Astrocyte (in vitro differentiated cells and primary cell): ENCODE results near the gene KATNB1. TPM values are rescaled to one million over a fixed set of nuclear protein-coding genes. Genes with fewer than 3 reads are reported as not detected.
A peak's percentile ranks its signal among the peaks of the same experiment; 100 is the strongest.

Experiments
- DNase-seq: peaks from one replicate; pipeline ENCODE4 v3.0.0-alpha.2; 2010; ENCODE audit warnings: low read depth
- FAIRE-seq: peaks from 2 replicates; lab custom pipeline; 2011; peaks lifted over from hg19 to GRCh38; lab: Jason Lieb, UNC
- H2AFZ ChIP-seq: 2 replicates; pipeline ENCODE4 v1.6.0; 2012; ENCODE audit warnings: low read depth, low read length, inconsistent platforms
- H3K27ac ChIP-seq: 2 replicates; pipeline ENCODE4 v1.5.1; 2011; ENCODE audit warnings: low read depth, low read length, inconsistent platforms
- H3K27me3 ChIP-seq: 2 replicates; pipeline ENCODE4 v1.6.0; 2011; ENCODE audit warnings: low read length, inconsistent platforms; ENCODE audit not compliant: insufficient read depth
- H3K36me3 ChIP-seq: 2 replicates; pipeline ENCODE4 v1.5.1; 2011; ENCODE audit warnings: low read length, inconsistent platforms; ENCODE audit not compliant: insufficient read depth
- H3K4me1 ChIP-seq: 2 replicates; pipeline ENCODE4 v1.5.1; 2011; ENCODE audit warnings: low read length, inconsistent platforms; ENCODE audit not compliant: insufficient read depth
- H3K4me2 ChIP-seq: 2 replicates; pipeline ENCODE4 v1.6.0; 2012; ENCODE audit warnings: low read length, inconsistent platforms
- H3K4me3 ChIP-seq: 2 replicates; pipeline ENCODE4 v1.5.1; 2011; ENCODE audit warnings: low read depth, mild to moderate bottlenecking, low read length, inconsistent platforms; ENCODE audit not compliant: insufficient read depth
- H3K79me2 ChIP-seq: 2 replicates; pipeline ENCODE4 v1.6.0; 2012; ENCODE audit warnings: mild to moderate bottlenecking, low read length, inconsistent platforms; ENCODE audit not compliant: insufficient read depth
- H3K9ac ChIP-seq: 2 replicates; pipeline ENCODE4 v1.6.0; 2012; ENCODE audit warnings: mild to moderate bottlenecking, low read length, inconsistent platforms
- H3K9me3 ChIP-seq: 2 replicates; pipeline ENCODE4 v1.5.1; 2012; ENCODE audit warnings: low read depth, mild to moderate bottlenecking, low read length, inconsistent platforms; ENCODE audit not compliant: insufficient read depth
- H4K20me1 ChIP-seq: 2 replicates; pipeline ENCODE4 v1.6.0; 2012; ENCODE audit warnings: low read length, inconsistent platforms; ENCODE audit not compliant: insufficient read depth
- H3K27ac Mint-ChIP-seq: one replicate; pipeline ENCODE4 v1.8.0; 2021; ENCODE audit warnings: mild to moderate bottlenecking, mixed read lengths; ENCODE audit not compliant: unreplicated experiment
- H3K27me3 Mint-ChIP-seq: one replicate; pipeline ENCODE4 v1.8.0; 2021; ENCODE audit warnings: low read depth, mixed read lengths; ENCODE audit not compliant: unreplicated experiment
- H3K36me3 Mint-ChIP-seq: one replicate; pipeline ENCODE4 v1.8.0; 2021; ENCODE audit warnings: low read depth, mixed read lengths; ENCODE audit not compliant: unreplicated experiment
- H3K4me1 Mint-ChIP-seq: one replicate; pipeline ENCODE4 v1.8.0; 2021; ENCODE audit warnings: low read depth, mixed read lengths; ENCODE audit not compliant: unreplicated experiment
- H3K4me3 Mint-ChIP-seq: one replicate; pipeline ENCODE4 v1.8.0; 2021; ENCODE audit warnings: mild to moderate bottlenecking, moderate library complexity, mixed read lengths; ENCODE audit not compliant: unreplicated experiment
- H3K9me3 Mint-ChIP-seq: one replicate; pipeline ENCODE4 v1.8.0; 2021; ENCODE audit warnings: mild to moderate bottlenecking, mixed read lengths; ENCODE audit not compliant: unreplicated experiment
- EZH2 ChIP-seq: IDR thresholded peaks from 2 replicates; pipeline ENCODE4 v1.6.1; 2012; ENCODE audit warnings: mild to moderate bottlenecking, low read length, inconsistent platforms; ENCODE audit not compliant: insufficient read depth
- total RNA-seq: library from RNA; stranded (reverse); gene quantifications from 2 replicates; pipeline ENCODE4 v1.2.1, GENCODE V29; 2021
- TF ChIP-seq, protein P1 (sequence below): IDR thresholded peaks from 2 replicates; pipeline ENCODE4 v1.5.1; 2011; ENCODE audit warnings: low read depth, mild to moderate bottlenecking, inconsistent platforms, low read length, moderate library complexity; ENCODE audit not compliant: insufficient read depth

KATNB1 gene
- total RNA-seq, 1 donor from 2014 or later, result 28.6 TPM

DNA sequence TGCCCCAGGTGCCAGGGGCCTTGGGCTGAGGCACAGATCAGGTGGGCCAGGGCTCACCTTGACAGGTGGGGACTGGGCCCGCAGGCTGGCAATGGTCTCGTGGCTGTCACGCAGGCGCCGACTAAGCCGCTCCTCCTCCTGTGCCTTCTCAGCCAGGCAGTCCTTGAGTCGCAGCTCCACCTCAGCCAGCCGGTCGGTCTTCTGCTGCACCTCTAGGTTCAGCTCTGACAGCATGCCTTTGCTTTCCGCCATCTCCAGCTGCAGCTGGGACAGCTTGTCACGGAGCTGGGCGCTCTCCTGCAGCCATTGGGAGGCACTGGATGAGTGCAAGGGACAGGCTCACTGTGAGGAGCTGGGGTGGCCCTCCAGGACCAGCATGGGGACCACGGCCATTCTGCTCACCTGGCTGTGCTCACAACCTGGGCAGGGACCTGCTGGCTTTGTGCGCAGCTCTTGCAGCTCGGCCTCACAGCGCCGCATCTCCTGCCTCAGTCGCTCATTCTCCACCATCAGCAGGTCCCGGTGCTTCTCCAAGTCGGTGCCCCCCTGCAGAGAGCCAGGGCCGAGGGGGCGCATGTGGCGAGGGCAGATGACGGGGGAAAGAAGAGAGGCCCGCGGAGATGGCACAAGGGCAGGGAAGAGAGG lies 35.7 kb downstream of the KATNB1 start:
- H3K9me3 ChIP-seq, result no peaks in the 10 kb centered on the region
- Mint-ChIP-seq H3K4me1 (peaks cover 16% of the 10 kb centered on the region), H3K36me3 (peaks cover 7% of the 10 kb centered on the region), H3K27me3 (no peaks in the 10 kb centered on the region), H3K27ac (no peak overlapping the region), H3K4me3 (no peak overlapping the region), H3K9me3 (no peaks in the 10 kb centered on the region)
- H3K27ac ChIP-seq, result no peak overlapping the region
- peaks cover 12% of the 10 kb centered on the region for H3K4me1 ChIP-seq
- H4K20me1 ChIP-seq, result peaks cover 45% of the 10 kb centered on the region
- no peak overlapping the region for H3K9ac ChIP-seq
- H3K36me3 ChIP-seq, result peaks cover 27% of the 10 kb centered on the region
- no peak overlapping the region for H3K4me3 ChIP-seq
- H3K27me3 ChIP-seq, result no peaks in the 10 kb centered on the region
- H2AFZ ChIP-seq, result no peak overlapping the region
- no peak overlapping the region for H3K4me2 ChIP-seq
- peaks cover 7% of the 10 kb centered on the region for H3K79me2 ChIP-seq
- TF ChIP-seq, protein P1, sequence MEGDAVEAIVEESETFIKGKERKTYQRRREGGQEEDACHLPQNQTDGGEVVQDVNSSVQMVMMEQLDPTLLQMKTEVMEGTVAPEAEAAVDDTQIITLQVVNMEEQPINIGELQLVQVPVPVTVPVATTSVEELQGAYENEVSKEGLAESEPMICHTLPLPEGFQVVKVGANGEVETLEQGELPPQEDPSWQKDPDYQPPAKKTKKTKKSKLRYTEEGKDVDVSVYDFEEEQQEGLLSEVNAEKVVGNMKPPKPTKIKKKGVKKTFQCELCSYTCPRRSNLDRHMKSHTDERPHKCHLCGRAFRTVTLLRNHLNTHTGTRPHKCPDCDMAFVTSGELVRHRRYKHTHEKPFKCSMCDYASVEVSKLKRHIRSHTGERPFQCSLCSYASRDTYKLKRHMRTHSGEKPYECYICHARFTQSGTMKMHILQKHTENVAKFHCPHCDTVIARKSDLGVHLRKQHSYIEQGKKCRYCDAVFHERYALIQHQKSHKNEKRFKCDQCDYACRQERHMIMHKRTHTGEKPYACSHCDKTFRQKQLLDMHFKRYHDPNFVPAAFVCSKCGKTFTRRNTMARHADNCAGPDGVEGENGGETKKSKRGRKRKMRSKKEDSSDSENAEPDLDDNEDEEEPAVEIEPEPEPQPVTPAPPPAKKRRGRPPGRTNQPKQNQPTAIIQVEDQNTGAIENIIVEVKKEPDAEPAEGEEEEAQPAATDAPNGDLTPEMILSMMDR, result no peak
- DNase-seq (no peak), FAIRE-seq (no peak)

GRCh38 chr16:57773019-57773418 lies 37.4 kb downstream of the KATNB1 start:
- no peak overlapping the region for H3K4me2 ChIP-seq
- H3K27me3 Mint-ChIP-seq, result no peaks in the 10 kb centered on the region
- H3K9ac ChIP-seq, result no peak overlapping the region
- FAIRE-seq, result no peak
- H3K4me3 ChIP-seq, result no peak overlapping the region
- H3K27ac ChIP-seq, result no peak overlapping the region
- no peak for DNase-seq
- peaks cover 7% of the 10 kb centered on the region for H3K36me3 Mint-ChIP-seq
- peaks cover 54% of the 10 kb centered on the region for H4K20me1 ChIP-seq
- no peak overlapping the region for H3K27ac Mint-ChIP-seq
- H3K4me3 Mint-ChIP-seq, result no peak overlapping the region
- peaks cover 31% of the 10 kb centered on the region for H3K36me3 ChIP-seq
- H3K9me3 Mint-ChIP-seq, result no peaks in the 10 kb centered on the region
- H3K27me3 ChIP-seq, result no peaks in the 10 kb centered on the region
- H3K79me2 ChIP-seq, result peaks cover 7% of the 10 kb centered on the region
- TF ChIP-seq EZH2, result no peak
- TF ChIP-seq, protein P1, result no peak
- no peaks in the 10 kb centered on the region for H3K9me3 ChIP-seq
- H3K4me1 ChIP-seq, result peaks cover 12% of the 10 kb centered on the region
- no peak overlapping the region for H2AFZ ChIP-seq
- H3K4me1 Mint-ChIP-seq, result peaks cover 21% of the 10 kb centered on the region

DNA sequence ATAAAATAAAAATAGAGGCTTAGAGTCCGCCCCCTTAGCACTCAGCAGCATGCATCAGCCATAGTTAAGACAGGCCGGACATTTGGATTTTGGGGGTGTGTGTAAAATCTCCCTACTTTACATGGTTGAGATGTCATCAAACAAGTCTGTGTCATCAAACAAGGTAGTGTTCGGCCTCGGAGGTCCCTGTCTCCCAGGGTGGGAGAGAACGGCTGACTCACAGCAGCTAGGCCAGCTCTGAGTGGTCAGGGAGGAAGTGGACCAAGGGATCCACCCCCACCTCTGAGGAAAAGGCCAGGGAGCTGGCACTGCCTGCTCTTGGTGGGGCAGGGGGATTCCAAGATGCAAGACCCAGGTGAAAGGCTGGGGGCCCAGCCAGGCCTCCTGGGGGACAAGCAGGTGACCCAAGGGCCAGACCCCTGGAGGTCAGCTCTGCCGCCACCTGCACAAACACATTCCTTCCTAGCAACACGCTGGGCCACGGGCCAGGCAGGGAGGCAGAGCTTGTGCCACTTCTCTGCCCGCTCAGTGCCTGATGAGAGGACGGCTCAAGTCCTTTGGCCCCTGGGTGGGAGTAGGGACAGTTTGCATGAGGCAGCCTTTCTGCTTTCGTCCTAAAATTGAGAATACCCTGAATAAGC lies 38.2 kb downstream of the KATNB1 start:
- no peaks in the 10 kb centered on the region for H3K9me3 Mint-ChIP-seq
- H2AFZ ChIP-seq, result no peak overlapping the region
- no peak for FAIRE-seq

More for the DNA sequence above, 38.2 kb downstream of the KATNB1 start:
- peaks cover 8% of the 10 kb centered on the region for H3K36me3 Mint-ChIP-seq
- Histone ChIP-seq H3K9me3 (no peaks in the 10 kb centered on the region), H3K9ac (no peak overlapping the region), H3K36me3 (peaks cover 26% of the 10 kb centered on the region), H3K4me1 (peaks cover 12% of the 10 kb centered on the region), H3K79me2 (peaks cover 7% of the 10 kb centered on the region), H3K27ac (peak overlapping the region; percentile 27), H3K4me2 (peak overlapping the region; percentile 12), H3K4me3 (no peak overlapping the region), H4K20me1 (peaks cover 61% of the 10 kb centered on the region), H3K27me3 (no peaks in the 10 kb centered on the region)
- no peak overlapping the region for H3K4me3 Mint-ChIP-seq
- no peak for TF ChIP-seq EZH2
- TF ChIP-seq, protein P1, result no peak
- peaks cover 21% of the 10 kb centered on the region for H3K4me1 Mint-ChIP-seq
- DNase-seq, result peak; percentile 41
- H3K27me3 Mint-ChIP-seq, result no peaks in the 10 kb centered on the region
- no peak overlapping the region for H3K27ac Mint-ChIP-seq
